Measurements from ENCODE around the gene CLTRN.

CLTRN gene

GRCh38 chrX:15599461-15599860 is 65.1 kb downstream of the CLTRN start (continued):
- TF ChIP-seq ZNF26 (tag by site-specific recombination; IDR thresholded peaks at IDR 0.05) (no peak), ZNF549 (tag by site-specific recombination; IDR thresholded peaks at IDR 0.05) (no peak), GLIS2 (tag by site-specific recombination; IDR thresholded peaks at IDR 0.05) (no peak)

- no peaks in the 10 kb centered on the region for H3K9me3 ChIP-seq (ENCODE audit: control insufficient read depth, insufficient read depth, low read depth, low read length)
- H3K36me3 ChIP-seq (ENCODE audit: control insufficient read depth in 2 of 2, insufficient read depth in 1 of 2, low read length in 2 of 2) = no peaks in the 10 kb centered on the region
- no peak overlapping the region for H3K4me3 ChIP-seq (ENCODE audit: low read depth, low read length)
- ChIA-PET CTCF (interaction anchor here (0.5 to 1.4 kb wide), 4 partner anchors 50 to 537 kb away, joined by 3 to 5 read pairs (median 4); no protein-coding TSS in a partner anchor), POLR2A (interaction anchor here (0.7 kb wide), 1 partner anchor 29 kb away, joined by 3 read pairs; no protein-coding TSS in a partner anchor)
- H3K27ac ChIP-seq (ENCODE audit: extremely low read depth, low read depth, low read length) = no peak overlapping the region
- no peaks in the 10 kb centered on the region for H3K4me1 ChIP-seq (ENCODE audit: control insufficient read depth, insufficient read depth, low read length)
- TF ChIP-seq ZFP3 (tag by site-specific recombination; IDR thresholded peaks at IDR 0.05; ENCODE audit: low read depth) (no peak), ZNF184 (tag by site-specific recombination; IDR thresholded peaks at IDR 0.05) (no peak), ZNF169 (tag by site-specific recombination; IDR thresholded peaks at IDR 0.05) (no peak), ZNF311 (tag by site-specific recombination; IDR thresholded peaks at IDR 0.05; ENCODE audit: borderline replicate concordance) (no peak), REST (tag by site-specific recombination; IDR thresholded peaks at IDR 0.05) (no peak), ZNF837 (tag by site-specific recombination; IDR thresholded peaks at IDR 0.05) (no peak), HOXC10 (CRISPR knock-in tag; IDR thresholded peaks at IDR 0.05) (no peak), ZNF629 (tag by site-specific recombination; IDR thresholded peaks at IDR 0.05) (no peak), MZF1 (tag by site-specific recombination; IDR thresholded peaks at IDR 0.05; ENCODE audit: borderline replicate concordance) (no peak), ZNF571 (tag by site-specific recombination; IDR thresholded peaks at IDR 0.05) (no peak), ZNF426 (tag by site-specific recombination; IDR thresholded peaks at IDR 0.05) (no peak), ZNF114 (tag by site-specific recombination; IDR thresholded peaks at IDR 0.05) (no peak)
These were observed 66.6 kb downstream of the CLTRN start for GRCh38 chrX:15598026-15598425.

- Histone ChIP-seq H3K27ac (ENCODE audit: extremely low read depth, low read depth, low read length) (no peak overlapping the region), H3K9me3 (ENCODE audit: control insufficient read depth, insufficient read depth, low read depth, low read length) (no peaks in the 10 kb centered on the region), H3K4me1 (ENCODE audit: control insufficient read depth, insufficient read depth, low read length) (no peaks in the 10 kb centered on the region), H3K36me3 (ENCODE audit: control insufficient read depth in 2 of 2, insufficient read depth in 1 of 2, low read length in 2 of 2) (no peaks in the 10 kb centered on the region), H3K4me3 (ENCODE audit: low read depth, low read length) (no peak overlapping the region)
- ChIA-PET CTCF (interaction anchor here (0.7 to 0.8 kb wide), 2 partner anchors 93 to 109 kb away, joined by 3 to 4 read pairs; no protein-coding TSS in a partner anchor), POLR2A (no interaction called here)
- no peak for TF ChIP-seq ZNF549 (tag by site-specific recombination; IDR thresholded peaks at IDR 0.05)
These were observed 70.2 kb downstream of the CLTRN start for GRCh38 chrX:15594371-15594770.
